H1 (cell line): ENCODE measurements around the gene ROBO2. TPM values are rescaled to one million over a fixed set of nuclear protein-coding genes. Genes with fewer than 3 reads are reported as not detected.

ENCODE experiments used
- CHD1 ChIP-seq: IDR thresholded peaks from 2 replicates; pipeline ENCODE4 v1.6.1; 2012; ENCODE audit warnings: low read depth, low read length, improper control_type of control experiment
- CTCF ChIP-seq, 3 experiments: IDR thresholded peaks; 1 replicate in 2 of 3; 2 replicates in 1 of 3; pipeline versions ENCODE4 v1.5.1 to v1.6.1; 2011; ENCODE audit warnings: low read length in 3 of 3, mild to moderate bottlenecking in 3 of 3, inconsistent platforms in 2 of 3, low read depth in 1 of 3, moderate library complexity in 1 of 3; ENCODE audit not compliant: insufficient read depth in 1 of 3; ENCODE audit errors: control extremely low read depth in 1 of 3
- EP300 ChIP-seq, 2 experiments: IDR thresholded peaks; 1 replicate in 1 of 2; 2 replicates in 1 of 2; pipeline ENCODE4 v1.6.1; 2011 to 2012; ENCODE audit warnings: low read depth in 2 of 2, low read length in 2 of 2, mild to moderate bottlenecking in 2 of 2, borderline replicate concordance in 1 of 2, inconsistent platforms in 1 of 2, moderate library complexity in 1 of 2
- MAX ChIP-seq: IDR thresholded peaks from 2 replicates; pipeline ENCODE4 v1.6.1; 2012; ENCODE audit warnings: inconsistent platforms
- PHF8 ChIP-seq: fragments of 200-600 bp; sonication (generic); conservative IDR thresholded peaks from 2 replicates; pipeline ENCODE4 v1.7.1; 2012; ENCODE audit warnings: low read depth, mild to moderate bottlenecking, inconsistent platforms, low read length, moderate library complexity
- SAP30 ChIP-seq: fragments of 300-600 bp; sonication (generic); IDR thresholded peaks from 2 replicates; pipeline ENCODE4 v1.7.1; 2012; ENCODE audit warnings: low read length, moderate library complexity, mild to moderate bottlenecking, inconsistent platforms; ENCODE audit not compliant: insufficient read depth, insufficient replicate concordance
- SIX5 ChIP-seq: IDR thresholded peaks from 2 replicates; pipeline ENCODE4 v1.6.1; 2011; ENCODE audit warnings: mild to moderate bottlenecking, low read depth, low read length
- polyA plus RNA-seq, 7 experiments: library from polyadenylated mRNA; depleted of rRNA in 3 of 7; stranded (reverse) in 5 of 7; unstranded in 2 of 7; fragments of >200 nt in 5 of 7; fragments of 200-250 nt in 2 of 7; gene quantifications; 1 replicate in 5 of 7; 2 replicates in 1 of 7; 4 replicates in 1 of 7; pipeline versions ENCODE4 v1.2.1 to v1.2.3, GENCODE V29; 2011 to 2013; ENCODE audit warnings: missing spikeins in 2 of 7, mixed read lengths in 2 of 7
- total RNA-seq: library from RNA; stranded (reverse); fragmentation: NEBNext Ultra II Directional; extraction: Animal tissue kit (Norgen Biotek cat#: 25700); gene quantifications from 2 replicates; pipeline ENCODE4 v1.2.1, GENCODE V29; 2021
- TF ChIP-seq, protein P1 (sequence below): fragments of 300-600 bp; sonication (generic); IDR thresholded peaks from 2 replicates; pipeline ENCODE4 v1.7.1; 2012; ENCODE audit warnings: low read length, moderate library complexity, mild to moderate bottlenecking, inconsistent platforms; ENCODE audit not compliant: insufficient replicate concordance

The ROBO2 gene
- total and polyA plus RNA-seq, 2 of the 8 experiments (the other 6 are each of a cell fraction or from before 2014, with no cell fraction given), result 1.5 to 2.9 TPM

GRCh38 chr3:77667901-77668300 lies 628.0 kb downstream of the ROBO2 start (continued):
- TF ChIP-seq, protein P1, sequence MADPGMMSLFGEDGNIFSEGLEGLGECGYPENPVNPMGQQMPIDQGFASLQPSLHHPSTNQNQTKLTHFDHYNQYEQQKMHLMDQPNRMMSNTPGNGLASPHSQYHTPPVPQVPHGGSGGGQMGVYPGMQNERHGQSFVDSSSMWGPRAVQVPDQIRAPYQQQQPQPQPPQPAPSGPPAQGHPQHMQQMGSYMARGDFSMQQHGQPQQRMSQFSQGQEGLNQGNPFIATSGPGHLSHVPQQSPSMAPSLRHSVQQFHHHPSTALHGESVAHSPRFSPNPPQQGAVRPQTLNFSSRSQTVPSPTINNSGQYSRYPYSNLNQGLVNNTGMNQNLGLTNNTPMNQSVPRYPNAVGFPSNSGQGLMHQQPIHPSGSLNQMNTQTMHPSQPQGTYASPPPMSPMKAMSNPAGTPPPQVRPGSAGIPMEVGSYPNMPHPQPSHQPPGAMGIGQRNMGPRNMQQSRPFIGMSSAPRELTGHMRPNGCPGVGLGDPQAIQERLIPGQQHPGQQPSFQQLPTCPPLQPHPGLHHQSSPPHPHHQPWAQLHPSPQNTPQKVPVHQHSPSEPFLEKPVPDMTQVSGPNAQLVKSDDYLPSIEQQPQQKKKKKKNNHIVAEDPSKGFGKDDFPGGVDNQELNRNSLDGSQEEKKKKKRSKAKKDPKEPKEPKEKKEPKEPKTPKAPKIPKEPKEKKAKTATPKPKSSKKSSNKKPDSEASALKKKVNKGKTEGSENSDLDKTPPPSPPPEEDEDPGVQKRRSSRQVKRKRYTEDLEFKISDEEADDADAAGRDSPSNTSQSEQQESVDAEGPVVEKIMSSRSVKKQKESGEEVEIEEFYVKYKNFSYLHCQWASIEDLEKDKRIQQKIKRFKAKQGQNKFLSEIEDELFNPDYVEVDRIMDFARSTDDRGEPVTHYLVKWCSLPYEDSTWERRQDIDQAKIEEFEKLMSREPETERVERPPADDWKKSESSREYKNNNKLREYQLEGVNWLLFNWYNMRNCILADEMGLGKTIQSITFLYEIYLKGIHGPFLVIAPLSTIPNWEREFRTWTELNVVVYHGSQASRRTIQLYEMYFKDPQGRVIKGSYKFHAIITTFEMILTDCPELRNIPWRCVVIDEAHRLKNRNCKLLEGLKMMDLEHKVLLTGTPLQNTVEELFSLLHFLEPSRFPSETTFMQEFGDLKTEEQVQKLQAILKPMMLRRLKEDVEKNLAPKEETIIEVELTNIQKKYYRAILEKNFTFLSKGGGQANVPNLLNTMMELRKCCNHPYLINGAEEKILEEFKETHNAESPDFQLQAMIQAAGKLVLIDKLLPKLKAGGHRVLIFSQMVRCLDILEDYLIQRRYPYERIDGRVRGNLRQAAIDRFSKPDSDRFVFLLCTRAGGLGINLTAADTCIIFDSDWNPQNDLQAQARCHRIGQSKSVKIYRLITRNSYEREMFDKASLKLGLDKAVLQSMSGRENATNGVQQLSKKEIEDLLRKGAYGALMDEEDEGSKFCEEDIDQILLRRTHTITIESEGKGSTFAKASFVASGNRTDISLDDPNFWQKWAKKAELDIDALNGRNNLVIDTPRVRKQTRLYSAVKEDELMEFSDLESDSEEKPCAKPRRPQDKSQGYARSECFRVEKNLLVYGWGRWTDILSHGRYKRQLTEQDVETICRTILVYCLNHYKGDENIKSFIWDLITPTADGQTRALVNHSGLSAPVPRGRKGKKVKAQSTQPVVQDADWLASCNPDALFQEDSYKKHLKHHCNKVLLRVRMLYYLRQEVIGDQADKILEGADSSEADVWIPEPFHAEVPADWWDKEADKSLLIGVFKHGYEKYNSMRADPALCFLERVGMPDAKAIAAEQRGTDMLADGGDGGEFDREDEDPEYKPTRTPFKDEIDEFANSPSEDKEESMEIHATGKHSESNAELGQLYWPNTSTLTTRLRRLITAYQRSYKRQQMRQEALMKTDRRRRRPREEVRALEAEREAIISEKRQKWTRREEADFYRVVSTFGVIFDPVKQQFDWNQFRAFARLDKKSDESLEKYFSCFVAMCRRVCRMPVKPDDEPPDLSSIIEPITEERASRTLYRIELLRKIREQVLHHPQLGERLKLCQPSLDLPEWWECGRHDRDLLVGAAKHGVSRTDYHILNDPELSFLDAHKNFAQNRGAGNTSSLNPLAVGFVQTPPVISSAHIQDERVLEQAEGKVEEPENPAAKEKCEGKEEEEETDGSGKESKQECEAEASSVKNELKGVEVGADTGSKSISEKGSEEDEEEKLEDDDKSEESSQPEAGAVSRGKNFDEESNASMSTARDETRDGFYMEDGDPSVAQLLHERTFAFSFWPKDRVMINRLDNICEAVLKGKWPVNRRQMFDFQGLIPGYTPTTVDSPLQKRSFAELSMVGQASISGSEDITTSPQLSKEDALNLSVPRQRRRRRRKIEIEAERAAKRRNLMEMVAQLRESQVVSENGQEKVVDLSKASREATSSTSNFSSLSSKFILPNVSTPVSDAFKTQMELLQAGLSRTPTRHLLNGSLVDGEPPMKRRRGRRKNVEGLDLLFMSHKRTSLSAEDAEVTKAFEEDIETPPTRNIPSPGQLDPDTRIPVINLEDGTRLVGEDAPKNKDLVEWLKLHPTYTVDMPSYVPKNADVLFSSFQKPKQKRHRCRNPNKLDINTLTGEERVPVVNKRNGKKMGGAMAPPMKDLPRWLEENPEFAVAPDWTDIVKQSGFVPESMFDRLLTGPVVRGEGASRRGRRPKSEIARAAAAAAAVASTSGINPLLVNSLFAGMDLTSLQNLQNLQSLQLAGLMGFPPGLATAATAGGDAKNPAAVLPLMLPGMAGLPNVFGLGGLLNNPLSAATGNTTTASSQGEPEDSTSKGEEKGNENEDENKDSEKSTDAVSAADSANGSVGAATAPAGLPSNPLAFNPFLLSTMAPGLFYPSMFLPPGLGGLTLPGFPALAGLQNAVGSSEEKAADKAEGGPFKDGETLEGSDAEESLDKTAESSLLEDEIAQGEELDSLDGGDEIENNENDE, result no peak
- no peak for TF ChIP-seq SAP30
- TF ChIP-seq MAX, result no peak
- no peak for TF ChIP-seq SIX5
- no peak for TF ChIP-seq CHD1
- no peak for TF ChIP-seq CTCF (IDR thresholded peaks at IDR 0.05; ENCODE audit: control extremely low read depth in 1 of 3, insufficient read depth in 1 of 3, low read depth in 1 of 3, low read length in 3 of 3)
- no peak for TF ChIP-seq EP300 (IDR thresholded peaks at IDR 0.05; ENCODE audit: borderline replicate concordance in 1 of 2, low read depth in 2 of 2, low read length in 2 of 2)
- TF ChIP-seq PHF8, result no peak
